ENCODE data around the gene SAT1. TPM values are rescaled to one million over a fixed set of nuclear protein-coding genes. Genes with fewer than 3 reads are reported as not detected.

SAT1 gene
- total RNA-seq, 1 donor from 2014 or later, result 1,762 TPM

GRCh38 chrX:23759821-23760220 lies 23.2 kb upstream of the SAT1 start:
- Histone ChIP-seq H3K4me3 (ENCODE audit: low read depth, low read length) (no peak overlapping the region), H3K27me3 (ENCODE audit: control insufficient read depth, insufficient read depth, low read length) (no peaks in the 10 kb centered on the region), H3K36me3 (ENCODE audit: control insufficient read depth, insufficient read depth, low read length) (no peaks in the 10 kb centered on the region)
- FAIRE-seq (no peak), DNase-seq (ENCODE audit: low read depth) (no peak)
- TF ChIP-seq CTCF (IDR thresholded peaks at IDR 0.05; ENCODE audit: insufficient read depth, low read length, severe bottlenecking), result no peak

- Histone ChIP-seq H3K4me3 (ENCODE audit: low read depth, low read length) (no peak overlapping the region), H3K36me3 (ENCODE audit: control insufficient read depth, insufficient read depth, low read length) (no peaks in the 10 kb centered on the region), H3K27me3 (ENCODE audit: control insufficient read depth, insufficient read depth, low read length) (no peaks in the 10 kb centered on the region)
- DNase-seq (ENCODE audit: low read depth), result no peak
- TF ChIP-seq CTCF (IDR thresholded peaks at IDR 0.05; ENCODE audit: insufficient read depth, low read length, severe bottlenecking), result no peak
- FAIRE-seq, result no peak
Measured at GRCh38 chrX:23764188-23764984, 18.6 kb upstream of the SAT1 start.

GRCh38 chrX:23765449-23765848 lies 17.5 kb upstream of the SAT1 start:
- TF ChIP-seq CTCF (IDR thresholded peaks at IDR 0.05; ENCODE audit: insufficient read depth, low read length, severe bottlenecking), result no peak
- no peak for FAIRE-seq

GRCh38 chrX:23765868-23766267 lies 17.1 kb upstream of the SAT1 start:
- no peak for TF ChIP-seq CTCF (IDR thresholded peaks at IDR 0.05; ENCODE audit: insufficient read depth, low read length, severe bottlenecking)
- no peak for DNase-seq (ENCODE audit: low read depth)
- FAIRE-seq, result no peak

More at GRCh38 chrX:23765449-23765848, 17.5 kb upstream of the SAT1 start:
- Histone ChIP-seq H3K27me3 (ENCODE audit: control insufficient read depth, insufficient read depth, low read length) (no peaks in the 10 kb centered on the region), H3K36me3 (ENCODE audit: control insufficient read depth, insufficient read depth, low read length) (no peaks in the 10 kb centered on the region), H3K4me3 (ENCODE audit: low read depth, low read length) (no peak overlapping the region)
- peak; percentile 71 for DNase-seq (ENCODE audit: low read depth)

GRCh38 chrX:23766650-23767551 lies 16.1 kb upstream of the SAT1 start:
- no peaks in the 10 kb centered on the region for H3K27me3 ChIP-seq (ENCODE audit: control insufficient read depth, insufficient read depth, low read length)
- no peaks in the 10 kb centered on the region for H3K36me3 ChIP-seq (ENCODE audit: control insufficient read depth, insufficient read depth, low read length)
- TF ChIP-seq CTCF (IDR thresholded peaks at IDR 0.05; ENCODE audit: insufficient read depth, low read length, severe bottlenecking), result no peak
- no peak for DNase-seq (ENCODE audit: low read depth)
- H3K4me3 ChIP-seq (ENCODE audit: low read depth, low read length), result no peak overlapping the region
- no peak for FAIRE-seq

More at GRCh38 chrX:23765868-23766267, 17.1 kb upstream of the SAT1 start:
- Histone ChIP-seq H3K36me3 (ENCODE audit: control insufficient read depth, insufficient read depth, low read length) (no peaks in the 10 kb centered on the region), H3K4me3 (ENCODE audit: low read depth, low read length) (no peak overlapping the region), H3K27me3 (ENCODE audit: control insufficient read depth, insufficient read depth, low read length) (no peaks in the 10 kb centered on the region)

Measured in bronchial epithelial cell (primary cell).